GM23248 (cell line): Measurements from ENCODE around the gene IPP.

ENCODE experiments used
- EZH2 ChIP-seq: fragments of 200-600 bp; sonication (generic); IDR thresholded peaks from 2 replicates; pipeline ENCODE4 v1.6.1; 2018; ENCODE audit warnings: antibody characterized with exemption, mild to moderate bottlenecking; ENCODE audit not compliant: insufficient read depth, poor library complexity, severe bottlenecking
- EZH2phosphoT487 ChIP-seq: fragments of 200-600 bp; sonication (generic); IDR thresholded peaks from 2 replicates; pipeline ENCODE4 v1.6.1; 2018; ENCODE audit warnings: antibody characterized with exemption, moderate library complexity, mild to moderate bottlenecking, low read depth; ENCODE audit not compliant: insufficient read depth

DNA sequence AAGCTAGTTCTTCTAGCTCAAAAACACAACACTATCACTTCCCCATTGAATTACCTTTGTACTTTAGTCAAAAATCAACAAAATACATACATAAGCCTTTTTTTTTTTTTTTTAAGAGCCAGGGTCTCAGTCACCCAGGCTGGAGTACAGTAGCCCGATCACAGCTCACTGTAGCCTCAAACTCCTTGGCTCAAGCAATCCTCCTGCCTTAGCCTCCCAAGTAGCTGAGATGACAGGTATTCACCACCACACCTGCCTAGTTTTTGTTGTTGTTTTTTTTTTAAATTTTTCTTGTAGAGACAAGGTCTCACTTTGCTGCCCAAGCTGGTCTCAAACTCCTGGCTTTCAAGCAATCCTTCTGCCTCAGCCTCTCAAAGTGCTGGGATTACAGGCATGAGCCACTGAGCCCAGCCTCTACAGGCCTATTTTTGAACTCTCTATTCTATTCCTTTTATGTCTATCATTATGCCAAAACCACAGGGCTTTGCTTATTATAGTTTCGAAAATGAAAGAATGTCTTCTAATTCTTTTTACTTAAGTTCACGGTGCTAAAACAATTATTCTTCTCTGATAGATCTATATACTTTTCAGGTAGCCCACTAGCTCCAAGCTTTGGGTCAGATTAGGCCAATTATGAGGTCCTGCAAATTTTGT, 93.8 kb downstream of the IPP start:
- TF ChIP-seq EZH2phosphoT487 (no peak), EZH2 (no peak)
